Activated T-cell treated with anti-CD3 and anti-CD28 coated beads, Interleukin-2, amount 50 U/mL, for 72 hours (primary cell): ENCODE data around the gene ARHGEF19. TPM values are rescaled to one million over a fixed set of nuclear protein-coding genes. Genes with fewer than 3 reads are reported as not detected.
A peak's percentile ranks its signal among the peaks of the same experiment; 100 is the strongest.
"Not testable (repeated sequence)": the region's sequence is repeated elsewhere in the genome, so short reads cannot be mapped to it uniquely, and the experiment has no call there.

Source experiments
- ATAC-seq, 2 donors: fragments of 150-1000 bp; cut with Tn5 transposase; replicated peaks in 1 of 2; 2 replicates each; pipeline ENCODE4 v1.10.0; 2021; ENCODE audit warnings: moderate library complexity in 2 of 2, mild to moderate bottlenecking in 1 of 2
- DNase-seq, 2 donors: peaks; one replicate each; pipeline ENCODE4 v3.0.0; 2021 to 2022; ENCODE audit warnings: mixed read lengths in 1 of 2
- H3K27ac Mint-ChIP-seq: one replicate; pipeline ENCODE4 v1.8.0; 2022; ENCODE audit warnings: mild to moderate bottlenecking, moderate library complexity, mixed read lengths
- H3K27me3 Mint-ChIP-seq: one replicate; pipeline ENCODE4 v1.8.0; 2022; ENCODE audit warnings: low read depth, mixed read lengths
- H3K36me3 Mint-ChIP-seq, 2 donors: one replicate each; pipeline ENCODE4 v1.8.0; 2022; ENCODE audit warnings: mixed read lengths in 2 of 2, mild to moderate bottlenecking in 1 of 2; ENCODE audit not compliant: insufficient read depth in 2 of 2
- H3K4me1 Mint-ChIP-seq: one replicate; pipeline ENCODE4 v1.8.0; 2022; ENCODE audit warnings: low read depth, mixed read lengths
- H3K4me3 Mint-ChIP-seq, 2 donors: one replicate each; pipeline ENCODE4 v1.8.0; 2022; ENCODE audit warnings: mild to moderate bottlenecking in 2 of 2, mixed read lengths in 2 of 2, moderate library complexity in 2 of 2
- H3K9me3 Mint-ChIP-seq, 2 donors: one replicate each; pipeline ENCODE4 v1.8.0; 2022; ENCODE audit warnings: mixed read lengths in 2 of 2
- total RNA-seq, 2 donors: library from RNA; stranded (reverse); gene quantifications; one replicate each; pipeline ENCODE4 v1.2.3, GENCODE V29; 2022

ARHGEF19 gene
- total RNA-seq, 2 donors from 2014 or later, result 7.0 to 9.9 TPM

GRCh38 chr1:16226129-16226489 is 13.7 kb upstream of the ARHGEF19 start:
- Mint-ChIP-seq H3K27ac (no peak overlapping the region), H3K9me3 (no peaks in the 10 kb centered on the region), H3K27me3 (peaks cover 37% of the 10 kb centered on the region), H3K4me3 (no peak overlapping the region), H3K36me3 (peaks cover 0 to 4% of the 10 kb centered on the region in 2 donors), H3K4me1 (peaks cover 8% of the 10 kb centered on the region)
- DNase-seq (no peak), ATAC-seq (no peak)

- Mint-ChIP-seq H3K4me3 (no peak overlapping the region), H3K9me3 (no peaks in the 10 kb centered on the region), H3K27ac (no peak overlapping the region), H3K27me3 (peaks cover 37% of the 10 kb centered on the region), H3K4me1 (peaks cover 15% of the 10 kb centered on the region), H3K36me3 (peaks cover 0 to 4% of the 10 kb centered on the region in 2 donors)
- DNase-seq (no peak), ATAC-seq (no peak)
Observed at GRCh38 chr1:16224472-16224871, 12.0 kb upstream of the ARHGEF19 start.

- Mint-ChIP-seq H3K27me3 (peaks cover 22% of the 10 kb centered on the region), H3K4me1 (peaks cover 16% of the 10 kb centered on the region)
- not testable (repeated sequence) for DNase-seq, H3K27ac Mint-ChIP-seq, H3K36me3 Mint-ChIP-seq, ATAC-seq, H3K9me3 Mint-ChIP-seq, H3K4me3 Mint-ChIP-seq
Observed at GRCh38 chr1:16222716-16223115, 10.3 kb upstream of the ARHGEF19 start.

- no peak overlapping the region for H3K27ac Mint-ChIP-seq
- ATAC-seq (no peak), DNase-seq (no peak)
- no peaks in the 10 kb centered on the region for H3K9me3 Mint-ChIP-seq
- no peaks in the 10 kb centered on the region for H3K36me3 Mint-ChIP-seq
- H3K4me3 Mint-ChIP-seq, result no peak overlapping the region
- H3K27me3 Mint-ChIP-seq, result peaks cover 15% of the 10 kb centered on the region
- peaks cover 23% of the 10 kb centered on the region for H3K4me1 Mint-ChIP-seq
Observed at GRCh38 chr1:16221499-16221898, 9.0 kb upstream of the ARHGEF19 start.

- H3K4me3 Mint-ChIP-seq, result no peak overlapping the region
- DNase-seq (no peak), ATAC-seq (no peak)
- no peak overlapping the region for H3K27ac Mint-ChIP-seq
- H3K27me3 Mint-ChIP-seq, result peaks cover 6% of the 10 kb centered on the region
- peaks cover 30% of the 10 kb centered on the region for H3K4me1 Mint-ChIP-seq
- no peaks in the 10 kb centered on the region for H3K9me3 Mint-ChIP-seq
- H3K36me3 Mint-ChIP-seq, result no peaks in the 10 kb centered on the region
Observed at GRCh38 chr1:16219968-16220500, 7.6 kb upstream of the ARHGEF19 start.

- Mint-ChIP-seq H3K9me3 (no peaks in the 10 kb centered on the region), H3K27ac (no peak overlapping the region), H3K27me3 (no peaks in the 10 kb centered on the region), H3K4me1 (peaks cover 30% of the 10 kb centered on the region), H3K4me3 (no peak overlapping the region), H3K36me3 (no peaks in the 10 kb centered on the region)
- ATAC-seq (no peak), DNase-seq (no peak)
Observed at GRCh38 chr1:16218674-16219071, 6.2 kb upstream of the ARHGEF19 start.

GRCh38 chr1:16218014-16218673 is 5.7 kb upstream of the ARHGEF19 start:
- DNase-seq, result no peak
- Mint-ChIP-seq H3K4me1 (peaks cover 30% of the 10 kb centered on the region), H3K4me3 (peak overlapping the region in 1 of 2 donors; percentile 34), H3K36me3 (no peaks in the 10 kb centered on the region), H3K9me3 (no peaks in the 10 kb centered on the region), H3K27me3 (no peaks in the 10 kb centered on the region), H3K27ac (no peak overlapping the region)
- ATAC-seq, result no peak

GRCh38 chr1:16217061-16217785 is 4.8 kb upstream of the ARHGEF19 start:
- no peaks in the 10 kb centered on the region for H3K36me3 Mint-ChIP-seq
- H3K27me3 Mint-ChIP-seq, result no peaks in the 10 kb centered on the region
- peaks cover 30% of the 10 kb centered on the region for H3K4me1 Mint-ChIP-seq
- no peaks in the 10 kb centered on the region for H3K9me3 Mint-ChIP-seq
- DNase-seq, result peak; percentile 96
- no peak overlapping the region for H3K27ac Mint-ChIP-seq
- peak; percentile 95 to 97 for ATAC-seq
- peak overlapping the region; percentile 87 to 97 for H3K4me3 Mint-ChIP-seq

GRCh38 chr1:16215882-16216753 is 3.7 kb upstream of the ARHGEF19 start:
- H3K4me3 Mint-ChIP-seq, result peak overlapping the region; percentile 87 to 97
- peaks cover 30% of the 10 kb centered on the region for H3K4me1 Mint-ChIP-seq
- DNase-seq, result peak; percentile 82 to 87
- H3K36me3 Mint-ChIP-seq, result no peaks in the 10 kb centered on the region
- no peaks in the 10 kb centered on the region for H3K27me3 Mint-ChIP-seq
- H3K9me3 Mint-ChIP-seq, result no peaks in the 10 kb centered on the region
- peak overlapping the region; percentile 46 for H3K27ac Mint-ChIP-seq
- peak; percentile 49 to 70 for ATAC-seq

GRCh38 chr1:16215240-16215639 is 2.8 kb upstream of the ARHGEF19 start:
- H3K9me3 Mint-ChIP-seq, ATAC-seq, H3K27me3 Mint-ChIP-seq, H3K36me3 Mint-ChIP-seq, H3K4me3 Mint-ChIP-seq, DNase-seq, H3K27ac Mint-ChIP-seq: not testable (repeated sequence)
- peaks cover 30% of the 10 kb centered on the region for H3K4me1 Mint-ChIP-seq

- H3K4me1 Mint-ChIP-seq, result peaks cover 22% of the 10 kb centered on the region
- H3K4me3 Mint-ChIP-seq, DNase-seq, H3K9me3 Mint-ChIP-seq, H3K27ac Mint-ChIP-seq, ATAC-seq, H3K27me3 Mint-ChIP-seq, H3K36me3 Mint-ChIP-seq: not testable (repeated sequence)
Observed at GRCh38 chr1:16213544-16213943, 1.1 kb upstream of the ARHGEF19 start.

GRCh38 chr1:16213013-16213412 is 561 bp upstream of the ARHGEF19 start:
- Mint-ChIP-seq H3K9me3 (no peaks in the 10 kb centered on the region), H3K4me1 (peaks cover 20% of the 10 kb centered on the region), H3K36me3 (no peaks in the 10 kb centered on the region), H3K27me3 (no peaks in the 10 kb centered on the region), H3K27ac (no peak overlapping the region), H3K4me3 (no peak overlapping the region)
- ATAC-seq (no peak), DNase-seq (no peak)

GRCh38 chr1:16211824-16212223 is 628 bp downstream of the ARHGEF19 start:
- DNase-seq, result no peak
- Mint-ChIP-seq H3K9me3 (no peaks in the 10 kb centered on the region), H3K27me3 (no peaks in the 10 kb centered on the region), H3K4me1 (peaks cover 15% of the 10 kb centered on the region), H3K4me3 (no peak overlapping the region), H3K36me3 (no peaks in the 10 kb centered on the region), H3K27ac (no peak overlapping the region)
- ATAC-seq, result no peak
